HepG2 (cell line): ENCODE data around the gene CASKIN1. TPM values are rescaled to one million over a fixed set of nuclear protein-coding genes. Genes with fewer than 3 reads are reported as not detected.

ENCODE experiments used
- CBFB ChIP-seq: sonication (generic); formaldehyde crosslinking; IDR thresholded peaks from 2 replicates; pipeline ENCODE4 v1.4.0; 2020; ENCODE audit warnings: missing genetic modification reagents
- DPF2 ChIP-seq: sonication (generic); formaldehyde crosslinking; IDR thresholded peaks from 2 replicates; pipeline ENCODE4 v1.4.0; 2020; ENCODE audit warnings: mild to moderate bottlenecking, low read depth, missing genetic modification reagents, borderline replicate concordance
- MTA3 ChIP-seq: sonication (generic); formaldehyde crosslinking; IDR thresholded peaks from 2 replicates; pipeline ENCODE4 v1.4.0; 2020; ENCODE audit warnings: missing genetic modification reagents
- NFATC3 ChIP-seq: sonication (generic); formaldehyde crosslinking; IDR thresholded peaks from 2 replicates; pipeline ENCODE4 v1.5.1; 2020; ENCODE audit warnings: mild to moderate bottlenecking, missing genetic modification reagents
- NPAS2 ChIP-seq: sonication (generic); formaldehyde crosslinking; IDR thresholded peaks from 2 replicates; pipeline ENCODE4 v1.8.0; 2022; ENCODE audit warnings: mild to moderate bottlenecking, missing genetic modification reagents, borderline replicate concordance
- NR2F6 ChIP-seq, 2 experiments: IDR thresholded peaks; 2 replicates each; pipeline ENCODE4 v1.6.1; 2016; ENCODE audit warnings: antibody characterized with exemption in 1 of 2, mild to moderate bottlenecking in 1 of 2
- REL ChIP-seq: sonication (generic); formaldehyde crosslinking; conservative IDR thresholded peaks from 2 replicates; pipeline ENCODE4 v1.8.0; 2022; ENCODE audit warnings: mild to moderate bottlenecking, missing genetic modification reagents, moderate library complexity
- U2AF1 ChIP-seq: fragments of 200-400 bp; formaldehyde crosslinking; optimal IDR thresholded peaks from 2 replicates; pipeline ENCODE3; 2017; ENCODE audit warnings: mild to moderate bottlenecking, low read depth, low read length
- ZFP1 ChIP-seq: IDR thresholded peaks from 2 replicates; pipeline ENCODE4 v1.6.1; 2016
- ZNF138 ChIP-seq: sonication (generic); formaldehyde crosslinking; IDR thresholded peaks from 2 replicates; pipeline ENCODE4 v1.5.0; 2020; ENCODE audit warnings: mild to moderate bottlenecking, low read depth, missing genetic modification reagents
- ZNF143 ChIP-seq: sonication (generic); formaldehyde crosslinking; IDR thresholded peaks from 2 replicates; pipeline ENCODE4 v1.4.0; 2020; ENCODE audit warnings: missing genetic modification reagents
- ZNF333 ChIP-seq: sonication (generic); formaldehyde crosslinking; IDR thresholded peaks from 2 replicates; pipeline ENCODE4 v1.4.0; 2020; ENCODE audit warnings: mild to moderate bottlenecking, missing genetic modification reagents, borderline replicate concordance
- ZNF781 ChIP-seq: sonication (generic); formaldehyde crosslinking; IDR thresholded peaks from 2 replicates; pipeline ENCODE4 v1.5.1; 2020; ENCODE audit warnings: borderline replicate concordance, mild to moderate bottlenecking, missing genetic modification reagents; ENCODE audit errors: not compliant biosample characterization
- ZNF878 ChIP-seq: sonication (generic); formaldehyde crosslinking; IDR thresholded peaks from 2 replicates; pipeline ENCODE4 v1.8.1; 2023; ENCODE audit warnings: mild to moderate bottlenecking, missing genetic modification reagents, moderate library complexity
- polyA plus RNA-seq, 8 experiments: library from polyadenylated mRNA; depleted of rRNA in 3 of 8; stranded (reverse) in 7 of 8; unstranded in 1 of 8; fragments of >200 nt; fragmentation: Illumina TruSeq in 4 of 8; extraction: Trizol in 4 of 8; gene quantifications; 2 replicates each; pipeline versions ENCODE4 v1.2.1 to v1.2.3, GENCODE V29; 2011 to 2016; ENCODE audit warnings: low read depth in 4 of 8, missing spikeins in 1 of 8, mixed read lengths in 1 of 8; ENCODE audit not compliant: insufficient read depth in 1 of 8
- total RNA-seq, 5 experiments: library from RNA; depleted of rRNA; stranded (reverse); fragments of >200 nt; fragmentation: Illumina TruSeq; extraction: Trizol; gene quantifications; 2 replicates each; pipeline ENCODE4 v1.2.3, GENCODE V29; 2016; ENCODE audit warnings: low read depth in 1 of 5
- TF ChIP-seq, protein P1 (sequence below): sonication (generic); formaldehyde crosslinking; IDR thresholded peaks from 2 replicates; pipeline ENCODE4 v1.4.0; 2020; ENCODE audit warnings: missing genetic modification reagents
- TF ChIP-seq, protein P2 (sequence below): IDR thresholded peaks from 2 replicates; pipeline ENCODE4 v1.6.1; 2018; ENCODE audit warnings: missing genetic modification reagents
- TF ChIP-seq, protein P3 (sequence below): sonication (generic); formaldehyde crosslinking; IDR thresholded peaks from 2 replicates; pipeline ENCODE4 v1.8.0; 2022; ENCODE audit warnings: missing genetic modification reagents, mild to moderate bottlenecking, borderline replicate concordance
- TF ChIP-seq, protein P4 (sequence below): IDR thresholded peaks from 2 replicates; pipeline ENCODE4 v1.6.1; 2016
- TF ChIP-seq, protein P5 (sequence below): IDR thresholded peaks from 2 replicates; pipeline ENCODE4 v1.4.0; 2020; ENCODE audit warnings: mild to moderate bottlenecking, missing genetic modification reagents

CASKIN1 gene
- total and polyA plus RNA-seq, 2 of the 13 experiments (the other 11 are each of a cell fraction or from before 2014, with no cell fraction given), result 1.2 to 2.2 TPM

DNA sequence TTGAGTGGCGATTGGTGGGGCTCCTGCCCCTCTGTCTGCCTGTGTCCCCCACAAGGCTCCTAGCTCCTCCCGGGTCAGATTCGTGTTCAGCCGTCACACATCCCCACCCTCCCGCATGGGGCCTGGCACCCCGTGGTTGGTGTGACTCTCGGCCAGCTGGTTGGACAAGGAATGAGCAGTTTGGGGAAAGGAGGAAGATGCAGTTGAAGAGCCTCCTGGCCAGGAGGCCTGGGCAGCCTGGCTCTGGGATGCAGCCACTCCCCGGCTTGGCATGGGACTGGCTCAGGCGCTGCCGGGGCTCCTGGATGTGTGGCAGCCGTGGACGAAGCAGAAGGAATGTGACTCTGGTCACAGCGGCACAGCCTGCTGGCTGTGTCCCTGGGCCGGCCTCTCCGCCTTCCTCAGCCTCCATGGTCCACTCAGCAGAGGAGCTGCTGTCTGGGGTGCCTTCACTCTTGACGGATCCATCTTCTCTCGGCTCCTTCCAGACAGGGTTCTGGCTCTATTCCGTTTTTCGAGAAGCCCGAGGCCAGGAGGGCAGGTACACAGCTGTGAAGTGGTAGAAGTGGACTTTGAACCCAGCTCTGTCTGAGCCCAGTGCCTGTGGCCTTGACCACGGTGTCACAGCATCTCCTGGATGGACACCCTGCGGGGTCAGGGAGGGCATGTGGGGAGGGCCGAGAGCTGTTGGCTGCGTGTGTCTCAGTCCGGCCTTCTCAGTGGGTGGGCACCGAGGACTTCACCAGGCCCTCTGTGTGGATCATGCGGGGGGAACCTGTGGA, 38.7 kb downstream of the CASKIN1 start (continued):
- no peak for TF ChIP-seq ZNF781
- no peak for TF ChIP-seq ZNF878 (CRISPR knock-in tag)
- TF ChIP-seq REL (CRISPR knock-in tag), result no peak
- TF ChIP-seq ZNF143, result peak; percentile 42; the same call in 1 of the 2 replicates
- TF ChIP-seq DPF2 (CRISPR knock-in tag), result peak; percentile 80; the same call in 1 of the 2 replicates
- TF ChIP-seq ZFP1 (CRISPR knock-in tag), result 0 out of 2 replicates have a peak, but pooled peaks have one; percentile 43
- TF ChIP-seq NFATC3 (CRISPR knock-in tag), result no peak
- TF ChIP-seq, protein P1, sequence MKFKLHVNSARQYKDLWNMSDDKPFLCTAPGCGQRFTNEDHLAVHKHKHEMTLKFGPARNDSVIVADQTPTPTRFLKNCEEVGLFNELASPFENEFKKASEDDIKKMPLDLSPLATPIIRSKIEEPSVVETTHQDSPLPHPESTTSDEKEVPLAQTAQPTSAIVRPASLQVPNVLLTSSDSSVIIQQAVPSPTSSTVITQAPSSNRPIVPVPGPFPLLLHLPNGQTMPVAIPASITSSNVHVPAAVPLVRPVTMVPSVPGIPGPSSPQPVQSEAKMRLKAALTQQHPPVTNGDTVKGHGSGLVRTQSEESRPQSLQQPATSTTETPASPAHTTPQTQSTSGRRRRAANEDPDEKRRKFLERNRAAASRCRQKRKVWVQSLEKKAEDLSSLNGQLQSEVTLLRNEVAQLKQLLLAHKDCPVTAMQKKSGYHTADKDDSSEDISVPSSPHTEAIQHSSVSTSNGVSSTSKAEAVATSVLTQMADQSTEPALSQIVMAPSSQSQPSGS (CRISPR knock-in tag), result 0 out of 2 replicates have a peak, but pooled peaks have one; percentile 48
- TF ChIP-seq ZNF138, result 0 out of 2 replicates have a peak, but pooled peaks have one; percentile 25
- TF ChIP-seq, protein P2, sequence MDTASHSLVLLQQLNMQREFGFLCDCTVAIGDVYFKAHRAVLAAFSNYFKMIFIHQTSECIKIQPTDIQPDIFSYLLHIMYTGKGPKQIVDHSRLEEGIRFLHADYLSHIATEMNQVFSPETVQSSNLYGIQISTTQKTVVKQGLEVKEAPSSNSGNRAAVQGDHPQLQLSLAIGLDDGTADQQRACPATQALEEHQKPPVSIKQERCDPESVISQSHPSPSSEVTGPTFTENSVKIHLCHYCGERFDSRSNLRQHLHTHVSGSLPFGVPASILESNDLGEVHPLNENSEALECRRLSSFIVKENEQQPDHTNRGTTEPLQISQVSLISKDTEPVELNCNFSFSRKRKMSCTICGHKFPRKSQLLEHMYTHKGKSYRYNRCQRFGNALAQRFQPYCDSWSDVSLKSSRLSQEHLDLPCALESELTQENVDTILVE (CRISPR knock-in tag), result no peak
- 0 out of 2 replicates have a peak, but pooled peaks have one; percentile 34 for TF ChIP-seq CBFB (CRISPR knock-in tag)
- TF ChIP-seq, protein P3, sequence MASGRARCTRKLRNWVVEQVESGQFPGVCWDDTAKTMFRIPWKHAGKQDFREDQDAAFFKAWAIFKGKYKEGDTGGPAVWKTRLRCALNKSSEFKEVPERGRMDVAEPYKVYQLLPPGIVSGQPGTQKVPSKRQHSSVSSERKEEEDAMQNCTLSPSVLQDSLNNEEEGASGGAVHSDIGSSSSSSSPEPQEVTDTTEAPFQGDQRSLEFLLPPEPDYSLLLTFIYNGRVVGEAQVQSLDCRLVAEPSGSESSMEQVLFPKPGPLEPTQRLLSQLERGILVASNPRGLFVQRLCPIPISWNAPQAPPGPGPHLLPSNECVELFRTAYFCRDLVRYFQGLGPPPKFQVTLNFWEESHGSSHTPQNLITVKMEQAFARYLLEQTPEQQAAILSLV (CRISPR knock-in tag), result 0 out of 2 replicates have a peak, but pooled peaks have one; percentile 27
- no peak for TF ChIP-seq NPAS2 (CRISPR knock-in tag)
- peak; percentile 96 for TF ChIP-seq NR2F6 (IDR thresholded peaks at IDR 0.05)
- peak; percentile 99 for TF ChIP-seq NR2F6 (CRISPR knock-in tag; IDR thresholded peaks at IDR 0.05)
- TF ChIP-seq, protein P4, sequence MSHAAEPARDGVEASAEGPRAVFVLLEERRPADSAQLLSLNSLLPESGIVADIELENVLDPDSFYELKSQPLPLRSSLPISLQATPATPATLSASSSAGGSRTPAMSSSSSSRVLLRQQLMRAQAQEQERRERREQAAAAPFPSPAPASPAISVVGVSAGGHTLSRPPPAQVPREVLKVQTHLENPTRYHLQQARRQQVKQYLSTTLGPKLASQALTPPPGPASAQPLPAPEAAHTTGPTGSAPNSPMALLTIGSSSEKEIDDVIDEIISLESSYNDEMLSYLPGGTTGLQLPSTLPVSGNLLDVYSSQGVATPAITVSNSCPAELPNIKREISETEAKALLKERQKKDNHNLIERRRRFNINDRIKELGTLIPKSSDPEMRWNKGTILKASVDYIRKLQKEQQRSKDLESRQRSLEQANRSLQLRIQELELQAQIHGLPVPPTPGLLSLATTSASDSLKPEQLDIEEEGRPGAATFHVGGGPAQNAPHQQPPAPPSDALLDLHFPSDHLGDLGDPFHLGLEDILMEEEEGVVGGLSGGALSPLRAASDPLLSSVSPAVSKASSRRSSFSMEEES (CRISPR knock-in tag), result 0 out of 2 replicates have a peak, but pooled peaks have one; percentile 44
- TF ChIP-seq MTA3 (CRISPR knock-in tag), result no peak
- TF ChIP-seq, protein P5, sequence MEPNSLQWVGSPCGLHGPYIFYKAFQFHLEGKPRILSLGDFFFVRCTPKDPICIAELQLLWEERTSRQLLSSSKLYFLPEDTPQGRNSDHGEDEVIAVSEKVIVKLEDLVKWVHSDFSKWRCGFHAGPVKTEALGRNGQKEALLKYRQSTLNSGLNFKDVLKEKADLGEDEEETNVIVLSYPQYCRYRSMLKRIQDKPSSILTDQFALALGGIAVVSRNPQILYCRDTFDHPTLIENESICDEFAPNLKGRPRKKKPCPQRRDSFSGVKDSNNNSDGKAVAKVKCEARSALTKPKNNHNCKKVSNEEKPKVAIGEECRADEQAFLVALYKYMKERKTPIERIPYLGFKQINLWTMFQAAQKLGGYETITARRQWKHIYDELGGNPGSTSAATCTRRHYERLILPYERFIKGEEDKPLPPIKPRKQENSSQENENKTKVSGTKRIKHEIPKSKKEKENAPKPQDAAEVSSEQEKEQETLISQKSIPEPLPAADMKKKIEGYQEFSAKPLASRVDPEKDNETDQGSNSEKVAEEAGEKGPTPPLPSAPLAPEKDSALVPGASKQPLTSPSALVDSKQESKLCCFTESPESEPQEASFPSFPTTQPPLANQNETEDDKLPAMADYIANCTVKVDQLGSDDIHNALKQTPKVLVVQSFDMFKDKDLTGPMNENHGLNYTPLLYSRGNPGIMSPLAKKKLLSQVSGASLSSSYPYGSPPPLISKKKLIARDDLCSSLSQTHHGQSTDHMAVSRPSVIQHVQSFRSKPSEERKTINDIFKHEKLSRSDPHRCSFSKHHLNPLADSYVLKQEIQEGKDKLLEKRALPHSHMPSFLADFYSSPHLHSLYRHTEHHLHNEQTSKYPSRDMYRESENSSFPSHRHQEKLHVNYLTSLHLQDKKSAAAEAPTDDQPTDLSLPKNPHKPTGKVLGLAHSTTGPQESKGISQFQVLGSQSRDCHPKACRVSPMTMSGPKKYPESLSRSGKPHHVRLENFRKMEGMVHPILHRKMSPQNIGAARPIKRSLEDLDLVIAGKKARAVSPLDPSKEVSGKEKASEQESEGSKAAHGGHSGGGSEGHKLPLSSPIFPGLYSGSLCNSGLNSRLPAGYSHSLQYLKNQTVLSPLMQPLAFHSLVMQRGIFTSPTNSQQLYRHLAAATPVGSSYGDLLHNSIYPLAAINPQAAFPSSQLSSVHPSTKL (CRISPR knock-in tag), result peak; percentile 86
- 0 out of 2 replicates have a peak, but pooled peaks have one; percentile 33 for TF ChIP-seq ZNF333 (CRISPR knock-in tag)
- TF ChIP-seq U2AF1, result no peak
